ENCODE measurements around the gene RNLS.

Gene RNLS

DNA sequence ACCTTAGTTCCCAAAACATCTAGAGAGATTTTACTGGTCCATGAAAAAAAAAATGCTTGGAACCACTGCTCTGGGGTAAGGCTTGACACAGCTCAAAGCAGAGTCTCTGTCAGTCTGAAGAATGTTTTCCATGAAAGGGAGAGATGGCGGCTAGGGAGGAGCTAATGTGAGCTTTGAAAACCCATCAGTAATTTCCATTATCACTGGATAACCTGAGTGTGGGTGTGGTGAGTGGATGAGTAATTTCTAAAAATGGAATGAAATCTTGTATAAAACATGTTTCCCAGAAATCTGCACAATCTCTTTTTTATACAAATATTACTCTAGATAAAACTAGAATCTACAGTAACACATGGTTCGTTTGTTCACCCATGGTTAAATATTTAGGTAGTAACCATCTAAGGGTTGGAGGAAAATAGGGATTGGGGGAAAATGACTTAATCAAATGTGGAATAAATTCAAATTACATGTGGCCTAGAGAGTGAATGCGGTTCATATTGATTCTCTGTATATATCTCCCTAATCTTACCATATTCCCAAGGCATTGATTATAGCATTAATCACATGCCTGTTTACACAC lies 289.4 kb downstream of the RNLS start:
- TF ChIP-seq, protein P1, sequence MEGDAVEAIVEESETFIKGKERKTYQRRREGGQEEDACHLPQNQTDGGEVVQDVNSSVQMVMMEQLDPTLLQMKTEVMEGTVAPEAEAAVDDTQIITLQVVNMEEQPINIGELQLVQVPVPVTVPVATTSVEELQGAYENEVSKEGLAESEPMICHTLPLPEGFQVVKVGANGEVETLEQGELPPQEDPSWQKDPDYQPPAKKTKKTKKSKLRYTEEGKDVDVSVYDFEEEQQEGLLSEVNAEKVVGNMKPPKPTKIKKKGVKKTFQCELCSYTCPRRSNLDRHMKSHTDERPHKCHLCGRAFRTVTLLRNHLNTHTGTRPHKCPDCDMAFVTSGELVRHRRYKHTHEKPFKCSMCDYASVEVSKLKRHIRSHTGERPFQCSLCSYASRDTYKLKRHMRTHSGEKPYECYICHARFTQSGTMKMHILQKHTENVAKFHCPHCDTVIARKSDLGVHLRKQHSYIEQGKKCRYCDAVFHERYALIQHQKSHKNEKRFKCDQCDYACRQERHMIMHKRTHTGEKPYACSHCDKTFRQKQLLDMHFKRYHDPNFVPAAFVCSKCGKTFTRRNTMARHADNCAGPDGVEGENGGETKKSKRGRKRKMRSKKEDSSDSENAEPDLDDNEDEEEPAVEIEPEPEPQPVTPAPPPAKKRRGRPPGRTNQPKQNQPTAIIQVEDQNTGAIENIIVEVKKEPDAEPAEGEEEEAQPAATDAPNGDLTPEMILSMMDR (IDR thresholded peaks at IDR 0.05), result no peak
- Histone ChIP-seq H2AFZ (no peak overlapping the region), H3K27ac (no peak overlapping the region), H3K27me3 (ENCODE audit: control insufficient read depth, insufficient read depth, low read length) (no peaks in the 10 kb centered on the region), H3K79me2 (no peaks in the 10 kb centered on the region), H3K4me1 (no peaks in the 10 kb centered on the region), H3K9me3 (ENCODE audit: control insufficient read depth, low read length) (no peaks in the 10 kb centered on the region), H3K4me3 (ENCODE audit: low read depth, low read length) (no peak overlapping the region), H3K36me3 (ENCODE audit: control insufficient read depth, insufficient read depth, low read length) (no peaks in the 10 kb centered on the region), H3K9ac (no peak overlapping the region), H3K4me2 (ENCODE audit: low read length) (no peak overlapping the region)

- TF ChIP-seq, protein P1 (IDR thresholded peaks at IDR 0.05), result no peak
- Histone ChIP-seq H3K27ac (no peak overlapping the region), H3K4me3 (ENCODE audit: low read depth, low read length) (no peak overlapping the region)
Measured at GRCh38 chr10:88293073-88293472, 290.0 kb downstream of the RNLS start.

DNA sequence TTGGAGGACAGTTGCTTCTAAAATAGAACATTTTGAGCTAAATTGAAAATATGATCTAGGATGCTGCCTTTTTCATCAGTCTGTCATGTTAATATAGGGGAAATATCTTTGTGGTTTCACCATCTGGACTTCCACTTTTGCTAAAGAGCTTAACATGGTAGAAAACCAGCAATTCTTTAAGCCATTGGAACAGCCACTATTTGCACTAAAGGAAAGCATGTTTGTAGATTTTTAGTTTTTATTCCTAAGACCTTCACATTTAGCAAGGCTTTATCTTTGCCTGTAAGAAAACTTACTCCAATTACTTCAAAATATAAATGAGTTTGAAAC lies 291.0 kb downstream of the RNLS start:
- H3K4me2 ChIP-seq (ENCODE audit: low read length), result no peak overlapping the region
- H3K9me3 ChIP-seq (ENCODE audit: control insufficient read depth, low read length), result no peaks in the 10 kb centered on the region
- H3K27me3 ChIP-seq (ENCODE audit: control insufficient read depth, insufficient read depth, low read length), result no peaks in the 10 kb centered on the region
- no peaks in the 10 kb centered on the region for H3K79me2 ChIP-seq
- no peak overlapping the region for H3K4me3 ChIP-seq (ENCODE audit: low read depth, low read length)
- H3K36me3 ChIP-seq (ENCODE audit: control insufficient read depth, insufficient read depth, low read length), result no peaks in the 10 kb centered on the region
- H3K4me1 ChIP-seq, result no peaks in the 10 kb centered on the region
- no peak overlapping the region for H3K27ac ChIP-seq
- TF ChIP-seq, protein P1 (IDR thresholded peaks at IDR 0.05), result no peak
- no peak overlapping the region for H2AFZ ChIP-seq
- no peak overlapping the region for H3K9ac ChIP-seq

More at GRCh38 chr10:88293073-88293472, 290.0 kb downstream of the RNLS start:
- no peaks in the 10 kb centered on the region for H3K36me3 ChIP-seq (ENCODE audit: control insufficient read depth, insufficient read depth, low read length)
- no peaks in the 10 kb centered on the region for H3K4me1 ChIP-seq
- H3K9ac ChIP-seq, result no peak overlapping the region
- H3K9me3 ChIP-seq (ENCODE audit: control insufficient read depth, low read length), result no peaks in the 10 kb centered on the region
- no peaks in the 10 kb centered on the region for H3K27me3 ChIP-seq (ENCODE audit: control insufficient read depth, insufficient read depth, low read length)
- no peak overlapping the region for H3K4me2 ChIP-seq (ENCODE audit: low read length)
- no peak overlapping the region for H2AFZ ChIP-seq
- no peaks in the 10 kb centered on the region for H3K79me2 ChIP-seq

- H3K4me1 ChIP-seq, result no peaks in the 10 kb centered on the region
Measured at GRCh38 chr10:88291289-88292184, 291.6 kb downstream of the RNLS start.

More at GRCh38 chr10:88291289-88292184, 291.6 kb downstream of the RNLS start:
- TF ChIP-seq, protein P1 (IDR thresholded peaks at IDR 0.05), result no peak
- H3K9me3 ChIP-seq (ENCODE audit: control insufficient read depth, low read length), result no peaks in the 10 kb centered on the region
- H3K27ac ChIP-seq, result no peak overlapping the region
- no peaks in the 10 kb centered on the region for H3K36me3 ChIP-seq (ENCODE audit: control insufficient read depth, insufficient read depth, low read length)
- no peaks in the 10 kb centered on the region for H3K27me3 ChIP-seq (ENCODE audit: control insufficient read depth, insufficient read depth, low read length)
- H3K79me2 ChIP-seq, result no peaks in the 10 kb centered on the region
- H2AFZ ChIP-seq, result no peak overlapping the region
- no peak overlapping the region for H3K9ac ChIP-seq
- no peak overlapping the region for H3K4me2 ChIP-seq (ENCODE audit: low read length)
- H3K4me3 ChIP-seq (ENCODE audit: low read depth, low read length), result no peak overlapping the region
